Keratinocyte (primary cell): ENCODE results near the gene CSTF1. TPM values are rescaled to one million over a fixed set of nuclear protein-coding genes. Genes with fewer than 3 reads are reported as not detected.

Experiments
- DNase-seq: peaks from one replicate; pipeline ENCODE4 v3.0.0-alpha.2; 2011; ENCODE audit warnings: low read depth, missing footprints, low spot score
- FAIRE-seq: peaks from 2 replicates; lab custom pipeline; 2011; peaks lifted over from hg19 to GRCh38; lab: Jason Lieb, UNC
- H2AFZ ChIP-seq: 2 replicates; pipeline ENCODE4 v1.6.0; 2012; ENCODE audit warnings: low read length, control low read depth, inconsistent platforms; ENCODE audit not compliant: control insufficient read depth
- H3K27ac ChIP-seq: 2 replicates; pipeline ENCODE4 v1.5.1; 2011; ENCODE audit warnings: low read length; ENCODE audit not compliant: control insufficient read depth, insufficient read depth
- H3K27me3 ChIP-seq: 3 replicates; pipeline ENCODE4 v1.6.0; 2011; ENCODE audit warnings: low read length; ENCODE audit not compliant: control insufficient read depth, insufficient read depth; ENCODE audit errors: extremely low read depth
- H3K36me3 ChIP-seq, 2 experiments: 2 replicates in 1 of 2; 3 replicates in 1 of 2; pipeline ENCODE4 v1.5.1; 2011; ENCODE audit warnings: low read length in 2 of 2, mild to moderate bottlenecking in 1 of 2; ENCODE audit not compliant: control insufficient read depth in 2 of 2, insufficient read depth in 2 of 2; ENCODE audit errors: extremely low read depth in 1 of 2
- H3K4me1 ChIP-seq: 3 replicates; pipeline ENCODE4 v1.5.1; 2011; ENCODE audit warnings: low read length; ENCODE audit not compliant: control insufficient read depth, insufficient read depth; ENCODE audit errors: extremely low read depth
- H3K4me2 ChIP-seq: 3 replicates; pipeline ENCODE4 v1.6.0; 2011; ENCODE audit warnings: low read depth, low read length; ENCODE audit not compliant: control insufficient read depth, insufficient read depth; ENCODE audit errors: extremely low read depth
- H3K4me3 ChIP-seq, 3 experiments: fragments of 200-600 bp in 1 of 3; sonication (generic) in 1 of 3; 2 replicates in 2 of 3; 3 replicates in 1 of 3; pipeline ENCODE4 v1.5.1; 2011 to 2016; ENCODE audit warnings: low read length in 3 of 3, mild to moderate bottlenecking in 3 of 3, control low read depth in 2 of 3, inconsistent platforms in 1 of 3, low read depth in 1 of 3, mixed read lengths in 1 of 3, mixed run types in 1 of 3, moderate library complexity in 1 of 3; ENCODE audit not compliant: control insufficient read depth in 2 of 3, insufficient read depth in 2 of 3; ENCODE audit errors: extremely low read depth in 1 of 3
- H3K79me2 ChIP-seq: 2 replicates; pipeline ENCODE4 v1.6.0; 2012; ENCODE audit warnings: low read length; ENCODE audit not compliant: control insufficient read depth, insufficient read depth
- H3K9ac ChIP-seq: 3 replicates; pipeline ENCODE4 v1.6.0; 2011; ENCODE audit warnings: low read length; ENCODE audit not compliant: control insufficient read depth, insufficient read depth; ENCODE audit errors: extremely low read depth
- H3K9me1 ChIP-seq: 3 replicates; pipeline ENCODE4 v1.6.0; 2011; ENCODE audit warnings: low read length; ENCODE audit not compliant: control insufficient read depth, insufficient read depth; ENCODE audit errors: extremely low read depth
- H3K9me3 ChIP-seq: 2 replicates; pipeline ENCODE4 v1.5.1; 2012; ENCODE audit warnings: low read depth, low read length; ENCODE audit not compliant: control insufficient read depth
- H4K20me1 ChIP-seq: 3 replicates; pipeline ENCODE4 v1.6.0; 2011; ENCODE audit warnings: low read length; ENCODE audit not compliant: control insufficient read depth, insufficient read depth; ENCODE audit errors: extremely low read depth
- EZH2 ChIP-seq: IDR thresholded peaks from one replicate; pipeline ENCODE4 v1.6.1; 2012; ENCODE audit warnings: inconsistent platforms, mild to moderate bottlenecking, low read length, moderate library complexity
- dilution Hi-C: fragments of 300-500 bp; cut with MboI; formaldehyde crosslinking; loops from one replicate; pipeline ENCODE4 v1.7.0; 2020; ENCODE audit warnings: low sequenced_read_pairs; ENCODE audit not compliant: extremely low pct_ligation_motif_present
- polyA plus RNA-seq, 5 experiments: library from polyadenylated mRNA; depleted of rRNA in 3 of 5; stranded (reverse) in 3 of 5; stranded (forward) in 1 of 5; unstranded in 1 of 5; fragments of >200 nt; gene quantifications; 1 replicate in 1 of 5; 2 replicates in 3 of 5; 3 replicates in 1 of 5; pipeline versions ENCODE4 v1.2.1 to v1.2.3, GENCODE V29; 2011 to 2012; ENCODE audit warnings: missing spikeins in 2 of 5, low read depth in 1 of 5, low replicate concordance in 1 of 5
- TF ChIP-seq, protein P1 (sequence below), 3 experiments: IDR thresholded peaks in 1 of 3; conservative IDR thresholded peaks in 1 of 3; optimal IDR thresholded peaks in 1 of 3; 2 replicates in 2 of 3; 3 replicates in 1 of 3; pipeline versions ENCODE3 to v1.5.1; 2011; ENCODE audit warnings: low read length in 3 of 3, mild to moderate bottlenecking in 3 of 3, moderate library complexity in 2 of 3, control low read depth in 1 of 3, inconsistent platforms in 1 of 3; ENCODE audit not compliant: insufficient read depth in 2 of 3; ENCODE audit errors: extremely low read depth in 1 of 3

Gene CSTF1
- polyA plus RNA-seq, 1 donor (not counting 4 experiments of a cell fraction or from before 2014, with no cell fraction given), result 40.3 TPM

DNA sequence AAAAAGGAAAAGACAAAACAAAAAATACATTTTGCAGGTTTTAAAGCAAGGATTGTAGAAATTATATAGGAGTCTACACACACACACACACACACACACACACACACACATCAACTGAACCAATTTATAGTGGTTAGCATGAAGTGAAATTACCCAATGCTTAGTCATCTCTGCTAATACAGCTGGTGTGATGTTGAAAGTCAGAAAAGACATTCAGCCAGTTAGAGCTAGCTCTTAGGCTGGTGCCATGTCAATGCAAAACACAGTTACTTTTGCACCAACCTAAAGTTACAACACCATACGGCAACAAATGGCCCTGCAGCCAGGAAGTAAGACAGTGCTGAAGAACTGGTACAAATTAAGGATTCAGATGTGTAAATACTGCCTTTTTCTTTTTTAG, 18.5 kb upstream of the CSTF1 start:
- Histone ChIP-seq H3K4me3 (no peak overlapping the region), H2AFZ (no peak overlapping the region), H3K27ac (no peak overlapping the region), H3K9me3 (no peaks in the 10 kb centered on the region), H3K4me1 (peaks cover 4% of the 10 kb centered on the region), H3K9me1 (peaks cover 2% of the 10 kb centered on the region), H4K20me1 (no peaks in the 10 kb centered on the region), H3K36me3 (peaks cover 6 to 22% of the 10 kb centered on the region in 2 experiments), H3K27me3 (no peaks in the 10 kb centered on the region), H3K9ac (no peak overlapping the region), H3K79me2 (peaks cover 27% of the 10 kb centered on the region), H3K4me2 (no peak overlapping the region)
- dilution Hi-C loops, result no loop called here
- TF ChIP-seq EZH2, result no peak
- TF ChIP-seq, protein P1, sequence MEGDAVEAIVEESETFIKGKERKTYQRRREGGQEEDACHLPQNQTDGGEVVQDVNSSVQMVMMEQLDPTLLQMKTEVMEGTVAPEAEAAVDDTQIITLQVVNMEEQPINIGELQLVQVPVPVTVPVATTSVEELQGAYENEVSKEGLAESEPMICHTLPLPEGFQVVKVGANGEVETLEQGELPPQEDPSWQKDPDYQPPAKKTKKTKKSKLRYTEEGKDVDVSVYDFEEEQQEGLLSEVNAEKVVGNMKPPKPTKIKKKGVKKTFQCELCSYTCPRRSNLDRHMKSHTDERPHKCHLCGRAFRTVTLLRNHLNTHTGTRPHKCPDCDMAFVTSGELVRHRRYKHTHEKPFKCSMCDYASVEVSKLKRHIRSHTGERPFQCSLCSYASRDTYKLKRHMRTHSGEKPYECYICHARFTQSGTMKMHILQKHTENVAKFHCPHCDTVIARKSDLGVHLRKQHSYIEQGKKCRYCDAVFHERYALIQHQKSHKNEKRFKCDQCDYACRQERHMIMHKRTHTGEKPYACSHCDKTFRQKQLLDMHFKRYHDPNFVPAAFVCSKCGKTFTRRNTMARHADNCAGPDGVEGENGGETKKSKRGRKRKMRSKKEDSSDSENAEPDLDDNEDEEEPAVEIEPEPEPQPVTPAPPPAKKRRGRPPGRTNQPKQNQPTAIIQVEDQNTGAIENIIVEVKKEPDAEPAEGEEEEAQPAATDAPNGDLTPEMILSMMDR (optimal IDR thresholded peaks at IDR 0.05 in 1 of 3, IDR thresholded peaks at IDR 0.05 in 1 of 3, conservative IDR thresholded peaks at IDR 0.05 in 1 of 3; ENCODE audit: extremely low read depth in 1 of 3, insufficient read depth in 2 of 3, low read length in 3 of 3), result no peak
- FAIRE-seq (peak; percentile 70), DNase-seq (peak; percentile 74)

DNA sequence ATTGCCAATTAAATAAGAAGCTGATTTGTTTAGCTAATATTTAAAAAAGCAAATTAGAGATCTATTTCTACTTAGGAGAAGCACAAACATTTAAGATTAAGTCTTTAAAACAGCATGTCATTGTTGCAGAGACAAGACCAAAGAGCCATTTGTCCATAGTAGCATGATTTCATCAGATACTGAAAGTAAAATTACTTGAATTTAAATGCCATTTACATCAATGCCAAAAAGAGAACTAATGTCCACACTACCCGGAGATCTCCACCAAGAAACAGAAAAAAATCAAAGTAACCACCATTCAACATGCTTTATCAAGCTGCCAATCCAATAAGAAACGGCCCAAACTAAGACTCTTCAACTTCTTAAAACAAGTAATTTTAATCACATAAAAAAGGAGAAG, 16.1 kb upstream of the CSTF1 start:
- no peaks in the 10 kb centered on the region for H3K9me3 ChIP-seq
- dilution Hi-C loops, result no loop called here
- FAIRE-seq (no peak), DNase-seq (no peak)
- no peak for TF ChIP-seq EZH2
- TF ChIP-seq, protein P1 (optimal IDR thresholded peaks at IDR 0.05 in 1 of 3, IDR thresholded peaks at IDR 0.05 in 1 of 3, conservative IDR thresholded peaks at IDR 0.05 in 1 of 3; ENCODE audit: extremely low read depth in 1 of 3, insufficient read depth in 2 of 3, low read length in 3 of 3), result no peak
- H3K9ac ChIP-seq, result no peak overlapping the region
- H3K4me1 ChIP-seq, result peaks cover 4% of the 10 kb centered on the region
- H3K4me3 ChIP-seq, result no peak overlapping the region
- H4K20me1 ChIP-seq, result no peaks in the 10 kb centered on the region
- no peak overlapping the region for H3K27ac ChIP-seq
- peaks cover 3 to 21% of the 10 kb centered on the region in 2 experiments for H3K36me3 ChIP-seq
- H3K27me3 ChIP-seq, result no peaks in the 10 kb centered on the region
- peaks cover 30% of the 10 kb centered on the region for H3K79me2 ChIP-seq
- no peak overlapping the region for H2AFZ ChIP-seq
- peaks cover 2% of the 10 kb centered on the region for H3K9me1 ChIP-seq
- no peak overlapping the region for H3K4me2 ChIP-seq
